ENCODE results near the gene RHBDD3.
A peak's percentile ranks its signal among the peaks of the same experiment; 100 is the strongest.

RHBDD3 gene

DNA sequence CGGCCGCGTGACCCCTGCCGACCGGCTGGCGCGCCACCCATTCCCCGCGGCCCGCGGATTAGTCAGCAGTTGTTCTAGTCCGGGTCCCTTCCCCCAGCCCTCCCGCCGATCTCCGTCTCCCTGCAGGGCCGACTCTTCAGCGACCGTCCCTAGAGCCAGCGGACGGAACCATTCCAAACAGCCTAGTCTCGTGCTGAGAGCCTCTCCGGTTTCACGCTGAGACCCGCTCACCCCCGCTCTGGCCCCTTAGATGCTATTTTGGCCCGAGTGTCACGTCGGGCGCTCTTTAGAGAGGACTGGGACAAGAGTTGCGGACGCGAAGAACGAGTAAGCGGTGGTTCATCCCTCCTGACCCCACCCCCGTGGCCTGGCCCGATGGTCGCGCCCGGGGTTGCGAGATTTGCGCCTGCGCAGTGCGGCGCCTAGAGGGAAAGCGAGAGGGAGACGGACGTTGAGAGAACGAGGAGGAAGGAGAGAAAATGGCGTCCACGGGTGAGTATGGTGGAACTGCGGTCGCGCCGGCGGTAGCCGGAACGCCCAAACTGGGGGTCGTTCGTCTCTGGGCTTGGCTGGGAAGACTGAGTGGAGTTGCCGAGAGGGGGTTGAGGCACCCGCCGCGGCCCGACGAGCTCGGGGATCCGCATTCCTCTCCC, at the start of gene RHBDD3, which contains the start of gene EWSR1:
TSS of gene RHBDD3 (minus strand) at position 124 of the 653 bp plus-strand sequence. CDS start 2,355 bp downstream, outside the sequence.
TSS of gene EWSR1 (plus strand) at position 411 of the 653 bp plus-strand sequence. CDS start at position 480, 69 bp downstream.
- peak; percentile 100 for DNase-seq

DNA sequence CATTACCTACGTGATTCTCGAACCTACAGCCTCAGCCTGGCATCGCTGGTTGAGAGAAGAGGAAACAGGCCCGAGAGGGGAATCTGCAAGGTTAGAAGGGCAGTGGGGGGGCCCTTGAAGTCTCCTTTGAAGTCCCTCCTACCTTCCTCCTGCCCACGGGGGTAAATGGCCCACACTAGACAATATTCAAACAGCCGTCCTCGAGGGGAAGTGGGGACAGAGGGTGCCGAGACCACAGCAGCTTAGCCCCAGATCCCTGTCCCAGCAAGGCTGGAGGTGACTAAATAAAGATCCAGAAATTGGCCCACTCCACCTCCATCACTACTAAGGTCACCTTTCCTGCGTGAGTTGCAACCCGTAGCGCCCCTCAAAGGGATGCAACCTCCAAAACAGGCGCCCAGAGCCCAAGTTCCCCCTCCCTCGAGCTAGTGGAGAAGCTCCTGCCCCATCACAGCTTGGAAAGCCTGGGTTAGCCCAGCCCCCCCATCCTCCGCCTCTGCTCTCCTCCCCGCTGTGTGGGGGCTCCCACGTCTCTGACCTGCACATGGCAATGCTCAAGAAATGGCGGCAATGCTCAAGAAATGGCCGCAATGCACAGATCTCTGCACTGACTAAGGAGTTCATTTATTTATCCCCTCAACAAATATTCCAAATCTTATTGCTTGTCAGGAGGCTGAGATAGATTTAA, 48.5 kb upstream of the RHBDD3 start:
- no peak for DNase-seq

DNA sequence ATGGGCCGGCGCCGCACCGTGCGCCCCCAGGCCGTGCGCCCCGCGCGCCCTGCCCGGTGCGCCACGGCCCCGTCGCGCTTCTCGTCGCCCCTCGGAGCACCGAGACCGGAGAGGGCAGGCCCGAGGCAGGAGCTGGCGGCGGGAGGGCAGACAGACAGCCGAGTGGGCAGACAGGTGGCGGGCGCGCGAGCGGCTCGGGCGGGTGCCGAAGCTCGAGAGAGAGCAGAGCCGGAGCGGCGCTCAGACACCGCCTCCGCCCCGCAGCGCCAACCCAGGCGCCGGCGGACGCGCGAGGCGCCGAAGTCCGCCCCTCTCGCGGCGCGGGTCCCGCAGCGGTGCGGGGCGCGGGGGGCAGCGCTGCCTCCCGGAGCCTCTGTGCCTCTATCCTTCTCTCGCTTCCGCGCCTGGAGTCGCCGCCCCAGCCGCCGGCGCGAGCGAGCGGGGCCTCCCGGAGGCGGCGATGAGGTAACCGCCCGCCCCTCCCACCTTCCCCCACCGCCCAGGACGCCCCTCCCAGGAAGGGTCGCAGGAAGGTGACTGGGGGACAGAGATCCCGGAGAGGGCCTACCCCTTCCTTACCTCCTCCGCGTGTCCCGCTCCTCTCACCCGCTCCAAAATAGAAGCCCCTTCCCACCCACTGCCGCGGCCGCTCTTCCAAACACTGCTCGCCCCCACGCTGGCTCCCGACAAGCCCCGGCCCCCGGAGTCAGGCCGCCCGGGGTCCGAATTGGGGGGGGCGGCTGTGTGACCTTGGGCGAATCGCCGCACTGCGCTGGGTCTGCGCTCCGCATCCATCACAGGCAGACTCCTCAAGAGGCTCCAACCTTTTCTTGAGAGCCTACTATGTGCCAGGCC, 47.7 kb upstream of the RHBDD3 start, which contains the start of gene RASL10A:
TSS of gene RASL10A (minus strand) at position 412 of the 855 bp plus-strand sequence. CDS start 451 bp downstream, outside the sequence.
- no peak for DNase-seq

DNA sequence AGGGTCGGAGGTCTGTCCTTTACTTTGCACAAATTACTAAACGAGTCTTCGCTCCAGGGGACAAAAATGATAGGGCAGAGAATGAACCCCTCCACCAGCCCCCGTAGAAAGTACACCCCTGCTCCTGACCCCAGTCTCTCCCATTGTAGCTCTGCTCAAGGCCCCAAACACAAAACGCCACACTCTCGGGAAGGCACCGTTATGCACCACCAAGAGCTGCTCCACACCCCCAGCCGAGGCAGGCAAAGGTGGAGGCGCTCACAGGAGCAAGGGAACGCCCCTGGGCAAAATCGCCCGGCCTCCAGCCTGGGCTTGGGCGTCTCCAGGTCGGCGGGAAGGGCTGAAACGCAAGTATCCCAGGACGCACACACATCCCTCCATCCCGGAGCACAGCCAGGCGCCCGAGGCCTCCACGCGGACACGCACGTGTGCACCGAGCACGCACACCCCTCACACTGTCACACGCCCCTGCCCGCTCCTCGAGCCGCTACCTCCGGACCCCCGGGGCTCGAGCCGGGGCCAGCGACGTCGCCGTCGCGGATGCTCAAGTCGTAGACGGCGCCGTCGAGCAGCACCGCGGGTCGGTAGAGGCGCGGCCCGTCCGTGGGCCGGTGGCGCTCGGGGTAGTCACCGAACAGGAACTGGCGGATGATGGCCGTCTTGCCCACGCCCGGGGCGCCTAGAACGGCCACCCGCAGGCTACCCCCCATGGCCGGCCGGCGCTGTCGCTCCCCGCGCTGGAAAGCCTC, 46.9 kb upstream of the RHBDD3 start:
- no peak for DNase-seq

DNA sequence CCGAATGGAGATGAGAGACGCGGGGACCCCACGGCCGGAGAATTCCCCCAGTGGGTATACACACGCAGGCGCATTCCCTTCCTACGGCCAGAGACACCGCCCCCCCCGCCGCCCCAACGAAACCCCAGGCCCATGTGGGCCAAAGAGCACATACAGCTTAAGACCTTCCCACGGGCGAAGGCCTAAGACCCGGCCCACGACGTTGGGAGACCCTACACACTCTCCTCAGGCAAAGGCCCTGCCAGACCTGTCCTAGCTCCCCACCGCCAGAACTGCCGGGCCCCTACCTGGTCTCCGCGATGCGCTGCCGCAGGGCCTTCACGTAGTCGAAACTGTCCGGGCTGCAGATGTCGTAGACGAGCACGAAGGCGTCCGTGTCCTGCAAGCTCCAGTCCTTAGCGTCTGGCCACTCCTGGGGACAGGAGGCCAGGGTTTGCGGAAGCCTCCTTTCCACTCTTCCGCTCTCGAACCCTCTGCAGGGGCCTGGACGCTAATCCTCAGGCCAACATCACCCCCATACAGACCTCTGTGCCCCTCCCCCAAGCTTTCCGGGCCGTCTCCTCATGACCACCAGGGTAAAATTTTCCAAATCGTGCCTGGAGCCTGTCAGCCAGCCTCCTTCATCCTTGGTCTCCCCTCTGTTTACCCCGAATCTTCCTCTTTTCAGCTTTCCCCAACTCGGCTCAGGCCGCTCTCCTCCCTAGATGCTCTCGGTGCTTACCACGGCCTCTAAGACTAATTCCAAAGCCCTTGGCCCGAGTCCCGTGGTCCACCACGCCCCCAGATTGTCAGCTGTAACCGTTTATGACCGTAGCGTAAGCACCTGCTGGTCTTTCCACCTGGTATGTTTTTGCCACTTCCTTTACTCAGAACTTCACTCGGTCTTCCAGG, 46.0 kb upstream of the RHBDD3 start:
- DNase-seq, result no peak

DNA sequence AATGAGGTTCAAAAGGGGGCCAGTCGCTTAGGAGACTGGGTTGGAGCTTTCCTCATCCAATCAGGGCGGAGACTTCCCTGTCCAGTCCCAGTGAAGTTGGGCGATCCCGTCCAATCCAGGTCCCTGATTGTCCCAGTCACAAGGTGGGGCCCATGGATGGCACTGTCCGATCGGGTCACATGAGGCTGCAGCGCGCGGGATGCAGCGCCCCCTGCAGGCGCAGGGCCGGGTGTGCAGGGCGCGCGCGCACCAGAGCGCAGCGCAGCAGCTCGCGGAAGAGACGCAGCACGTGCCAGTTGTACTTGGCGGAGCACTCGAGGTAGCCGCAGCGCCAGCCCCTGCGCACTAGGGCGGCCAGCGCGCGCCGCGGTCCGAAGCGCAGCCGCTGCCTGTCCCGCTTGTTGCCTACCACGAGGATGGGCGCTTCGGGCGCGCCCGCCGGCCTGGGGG, 45.4 kb upstream of the RHBDD3 start:
- peak; percentile 69 for DNase-seq

DNA sequence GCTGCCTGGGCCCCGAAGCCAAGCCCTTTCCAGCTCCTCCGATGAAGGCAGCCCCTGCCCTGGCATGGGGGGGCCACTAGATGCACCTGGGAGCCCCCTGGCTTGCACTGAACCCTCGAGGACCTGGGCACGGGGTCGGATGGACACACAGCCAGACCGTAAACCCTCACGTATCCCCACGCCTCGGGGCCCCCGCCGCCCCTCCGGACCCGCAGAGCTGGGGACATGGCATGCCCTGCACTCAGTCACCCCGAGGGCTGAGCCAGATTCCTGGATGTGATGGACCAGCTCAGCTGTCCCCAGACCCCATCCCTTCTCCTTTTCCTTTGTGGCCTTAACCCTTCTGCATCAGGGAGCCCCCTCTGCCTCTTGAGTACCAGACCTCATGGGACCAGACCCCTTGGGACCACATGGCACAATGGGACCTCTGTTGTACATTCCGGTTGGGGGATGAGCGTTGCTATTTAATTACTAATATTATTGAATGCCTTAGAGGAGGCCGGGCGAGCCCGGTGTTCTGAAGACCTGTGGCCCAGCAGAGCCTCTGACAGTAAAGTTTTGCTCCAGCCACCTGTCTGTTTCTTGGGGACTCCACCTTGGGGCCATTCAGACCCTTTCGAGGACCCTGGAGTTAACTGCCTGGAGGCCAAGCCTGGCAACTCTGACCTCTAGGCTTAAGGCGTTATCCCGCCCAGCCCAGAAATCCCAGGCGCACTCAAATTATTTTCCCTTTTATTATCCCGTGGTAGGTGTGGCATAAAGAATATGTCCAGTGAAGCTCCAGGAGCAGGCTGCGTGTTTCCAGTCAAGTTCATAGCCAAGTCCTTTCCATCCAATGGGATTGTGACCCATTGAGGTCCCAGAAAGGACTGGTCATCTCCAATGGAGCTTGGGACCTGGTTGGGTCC, 44.7 kb upstream of the RHBDD3 start:
- no peak for DNase-seq

DNA sequence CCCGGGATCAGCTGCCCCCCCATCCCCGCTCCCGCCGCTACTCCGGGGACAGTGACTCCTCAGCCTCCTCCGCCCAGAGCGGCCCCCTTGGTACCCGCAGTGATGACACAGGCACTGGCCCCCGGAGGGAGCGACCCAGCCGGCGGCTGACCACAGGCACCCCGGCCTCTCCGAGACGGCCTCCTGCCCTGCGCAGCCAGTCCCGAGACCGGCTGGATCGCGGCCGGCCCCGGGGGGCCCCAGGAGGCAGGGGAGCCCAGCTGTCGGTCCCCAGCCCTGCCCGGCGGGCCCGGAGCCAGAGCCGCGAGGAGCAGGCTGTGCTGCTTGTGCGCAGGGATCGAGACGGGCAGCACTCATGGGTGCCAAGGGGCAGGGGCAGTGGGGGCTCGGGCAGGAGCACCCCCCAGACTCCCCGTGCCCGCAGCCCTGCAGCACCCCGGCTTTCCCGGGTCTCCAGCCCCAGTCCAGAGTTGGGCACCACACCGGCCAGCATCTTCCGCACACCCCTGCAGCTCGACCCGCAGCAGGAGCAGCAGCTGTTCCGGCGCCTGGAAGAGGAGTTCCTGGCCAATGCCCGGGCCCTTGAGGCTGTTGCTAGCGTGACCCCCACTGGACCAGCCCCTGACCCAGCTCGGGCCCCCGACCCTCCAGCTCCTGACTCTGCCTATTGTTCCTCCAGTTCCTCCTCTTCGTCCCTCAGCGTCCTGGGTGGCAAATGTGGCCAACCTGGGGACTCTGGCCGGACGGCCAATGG, 43.9 kb upstream of the RHBDD3 start:
- DNase-seq, result no peak

DNA sequence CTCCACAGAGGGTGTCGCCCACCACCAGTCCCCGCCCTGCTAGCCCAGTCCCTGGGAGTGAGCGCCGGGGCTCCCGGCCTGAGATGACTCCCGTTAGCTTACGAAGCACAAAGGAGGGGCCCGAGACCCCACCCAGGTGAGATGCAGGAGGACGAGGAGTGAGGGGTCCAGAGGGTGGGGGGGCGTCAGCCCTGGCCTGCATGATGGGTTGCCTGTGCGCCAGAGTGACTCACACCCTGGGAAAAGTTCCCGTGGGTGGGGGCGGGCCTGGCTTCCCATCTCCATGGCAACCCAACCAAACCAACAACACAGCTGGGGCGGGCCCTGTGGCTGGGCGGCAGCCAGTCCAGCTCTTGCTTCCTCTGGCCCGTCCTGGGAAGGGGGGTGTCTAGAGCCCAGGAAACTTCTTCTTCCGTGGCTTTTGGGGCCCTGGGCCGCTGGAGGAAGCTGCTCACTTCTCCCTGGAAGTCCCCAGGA, 43.1 kb upstream of the RHBDD3 start:
- peak; percentile 81 for DNase-seq

DNA sequence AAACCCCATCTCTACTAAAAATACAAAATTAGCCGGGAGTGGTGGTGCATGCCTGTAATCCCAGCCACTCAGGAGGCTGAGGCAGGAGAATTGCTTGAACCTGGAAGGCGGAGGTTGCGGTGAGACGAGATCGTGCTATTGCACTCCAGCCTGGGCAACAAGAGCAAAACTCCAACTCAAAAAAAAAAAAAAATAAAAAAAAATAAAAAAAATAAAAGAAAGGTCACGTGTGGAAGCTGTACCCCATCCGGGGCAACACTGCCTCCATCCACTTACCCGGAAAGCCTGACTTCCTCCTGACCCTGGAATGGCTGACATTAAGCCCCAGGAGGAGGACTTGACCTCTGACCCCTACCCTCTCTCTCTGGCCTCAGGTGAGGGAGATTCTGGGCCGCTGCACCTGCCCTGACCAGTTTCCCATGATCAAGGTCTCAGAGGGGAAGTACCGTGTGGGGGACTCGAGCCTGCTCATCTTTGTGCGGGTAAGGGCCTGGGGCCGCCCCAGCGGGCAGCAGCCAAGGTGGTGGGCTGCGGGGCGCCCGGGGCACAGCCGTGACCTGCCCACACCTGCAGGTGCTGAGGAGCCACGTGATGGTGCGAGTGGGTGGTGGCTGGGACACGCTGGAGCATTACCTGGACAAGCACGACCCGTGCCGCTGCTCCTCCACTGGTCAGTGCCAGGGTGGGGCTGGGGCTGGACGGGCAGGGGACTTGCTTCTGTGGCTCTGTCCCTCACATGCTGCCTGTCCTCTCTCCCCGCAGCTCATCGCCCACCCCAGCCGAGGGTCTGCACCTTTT, 42.5 kb upstream of the RHBDD3 start:
- no peak for DNase-seq

DNA sequence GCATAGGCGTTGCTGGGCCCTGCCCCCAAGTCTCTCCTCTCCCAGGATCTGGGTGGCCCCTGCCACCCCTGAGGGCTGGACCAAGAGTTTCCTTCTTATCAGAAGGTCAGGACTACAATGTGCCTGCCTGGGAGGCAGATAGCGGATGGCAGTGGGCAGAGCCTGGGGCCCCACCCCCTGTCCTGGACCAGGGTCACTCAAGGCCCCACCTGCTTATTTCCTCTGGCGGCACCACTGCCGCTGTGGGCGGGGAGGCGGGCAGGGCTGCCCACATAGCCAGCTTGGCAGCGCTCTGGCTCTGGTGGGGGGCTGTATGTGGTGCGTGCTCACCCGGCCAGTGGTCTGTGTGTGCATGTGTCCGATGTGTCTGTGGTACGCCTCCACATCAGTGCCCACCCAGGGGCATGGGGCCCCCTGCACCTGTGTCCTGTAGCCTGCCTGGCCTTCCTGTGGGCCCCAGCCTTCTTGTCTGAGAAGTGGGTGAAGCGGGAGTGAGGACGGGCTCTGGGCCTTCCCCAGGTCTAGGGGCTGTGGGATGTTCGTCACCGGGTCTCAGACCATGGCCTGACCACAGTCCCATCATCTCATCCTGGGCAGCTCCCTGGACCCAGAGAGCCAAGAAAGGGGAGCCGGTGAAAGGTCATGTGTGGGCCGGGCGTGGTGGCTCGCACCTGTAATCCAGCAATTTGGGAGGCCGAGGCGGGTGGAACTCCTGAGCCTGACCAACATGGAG, 41.7 kb upstream of the RHBDD3 start:
- no peak for DNase-seq

DNA sequence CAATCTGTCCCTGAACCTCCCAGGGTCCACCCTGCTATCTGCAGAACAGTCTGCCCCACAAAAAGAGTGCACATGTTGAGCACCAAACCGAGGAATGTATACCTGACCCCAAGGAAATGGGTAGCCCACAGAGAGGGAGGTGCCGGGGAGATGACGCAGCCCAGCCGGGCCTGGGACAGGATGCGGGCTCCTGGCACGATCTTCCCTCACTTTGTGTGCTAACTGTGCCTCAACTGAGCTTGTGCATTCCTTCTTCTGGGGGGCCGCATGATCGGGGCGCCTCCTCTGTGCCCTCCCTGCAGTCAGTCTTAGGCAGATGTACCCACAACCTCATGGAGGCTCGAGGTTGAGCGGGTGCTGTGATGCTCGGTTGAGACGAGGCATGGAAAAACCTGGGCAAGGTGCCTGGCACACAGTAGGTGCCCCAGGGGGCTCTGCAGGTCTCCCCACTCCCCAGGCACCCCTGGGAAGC, 41.0 kb upstream of the RHBDD3 start:
- no peak for DNase-seq

DNA sequence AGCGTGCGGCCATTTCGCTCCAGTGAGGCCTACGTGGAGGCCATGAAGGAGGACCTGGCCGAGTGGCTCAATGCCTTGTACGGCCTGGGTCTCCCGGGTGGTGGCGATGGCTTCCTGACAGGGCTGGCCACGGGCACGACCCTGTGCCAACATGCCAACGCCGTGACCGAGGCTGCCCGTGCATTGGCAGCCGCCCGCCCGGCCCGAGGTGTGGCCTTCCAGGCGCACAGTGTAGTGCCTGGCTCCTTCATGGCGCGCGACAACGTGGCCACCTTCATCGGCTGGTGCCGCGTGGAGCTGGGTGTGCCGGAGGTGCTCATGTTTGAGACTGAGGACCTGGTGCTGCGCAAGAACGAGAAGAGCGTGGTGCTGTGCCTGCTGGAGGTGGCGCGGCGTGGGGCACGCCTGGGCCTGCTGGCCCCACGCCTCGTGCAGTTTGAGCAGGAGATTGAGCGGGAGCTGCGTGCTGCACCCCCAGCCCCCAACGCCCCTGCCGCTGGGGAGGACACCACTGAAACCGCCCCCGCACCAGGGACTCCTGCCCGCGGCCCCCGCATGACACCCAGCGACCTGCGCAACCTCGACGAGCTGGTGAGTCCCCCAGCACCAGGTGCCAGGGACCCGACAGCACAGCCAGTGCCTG, 40.5 kb upstream of the RHBDD3 start:
- no peak for DNase-seq

DNA sequence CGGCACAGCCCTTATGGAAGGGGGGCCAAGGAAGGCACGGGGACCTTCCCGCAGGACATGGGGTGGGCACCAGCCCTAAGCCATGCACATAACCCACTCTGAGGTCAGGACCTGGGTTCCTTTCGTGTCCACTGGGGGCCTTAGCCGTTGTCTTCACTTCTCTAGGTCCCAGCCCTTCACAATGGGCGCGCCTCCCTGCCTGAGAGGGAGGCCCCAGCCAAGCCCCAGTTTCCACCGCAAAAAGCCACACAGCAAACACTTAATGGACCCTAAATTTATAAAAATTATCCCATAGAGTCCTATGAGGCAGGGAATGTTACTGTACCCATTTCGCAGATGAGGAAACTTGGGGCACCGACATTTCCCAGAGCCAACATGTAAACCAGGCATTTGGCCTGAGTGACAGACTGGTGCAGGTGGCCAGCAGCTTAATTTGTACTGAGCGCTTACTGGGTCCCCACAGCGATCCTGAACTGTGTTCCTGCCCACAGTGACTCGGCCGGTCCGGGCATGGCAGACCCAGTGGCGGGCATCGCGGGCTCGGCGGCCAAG, 39.9 kb upstream of the RHBDD3 start:
- DNase-seq, result no peak

DNA sequence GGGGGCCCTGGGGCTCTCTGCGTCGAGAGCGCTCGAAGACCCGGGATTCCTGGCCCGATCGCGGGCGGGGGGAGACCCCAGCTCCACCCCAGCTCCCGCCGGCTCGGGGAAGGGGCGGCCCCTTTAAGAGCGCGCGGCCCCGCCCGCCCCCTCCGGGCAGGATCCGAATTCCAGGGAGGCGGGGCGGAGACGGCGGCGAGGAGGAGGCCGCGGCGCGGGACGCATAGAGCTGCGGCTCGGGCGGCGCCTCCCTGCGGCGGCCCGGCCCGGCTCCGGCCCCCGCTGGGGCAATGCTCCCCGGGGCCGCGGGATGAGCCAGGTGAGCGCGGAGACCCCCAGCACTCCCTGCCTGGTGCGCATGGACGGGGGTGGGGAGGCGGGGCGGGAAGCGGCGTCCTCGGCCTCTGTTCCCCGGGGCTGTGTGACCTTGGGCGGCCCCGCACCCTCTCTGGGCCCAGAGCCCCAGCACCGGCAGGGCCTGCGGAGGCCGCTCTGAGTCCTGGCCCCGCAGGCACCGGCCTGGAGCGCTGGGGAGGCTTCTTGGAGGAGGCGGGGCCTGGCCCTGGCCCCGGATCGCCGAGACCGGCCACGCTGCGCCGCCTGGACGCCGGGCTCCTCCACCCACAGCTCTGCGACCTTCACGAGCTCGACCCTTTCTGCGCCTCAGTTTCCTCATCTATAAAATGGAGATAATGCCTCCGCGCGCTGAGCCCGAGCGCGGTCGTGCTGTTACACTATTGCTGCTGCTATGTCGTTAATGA, 39.2 kb upstream of the RHBDD3 start:
- DNase-seq, result peak; percentile 64

Data from activated CD8-positive, alpha-beta memory T cell treated with anti-CD3 and anti-CD28 coated beads for 24 hours (primary cell).